HG02870 (cell line): Measurements from ENCODE around the gene CNTNAP1.
"Not testable (repeated sequence)": the region's sequence is repeated elsewhere in the genome, so short reads cannot be mapped to it uniquely, and the experiment has no call there.

Experiments used
- ATAC-seq: cut with Tn5 transposase; IDR thresholded peaks from one replicate; pipeline ENCODE4 v1.9.1; 2021; ENCODE audit warnings: mild to moderate bottlenecking, moderate library complexity; ENCODE audit not compliant: unreplicated experiment

CNTNAP1 gene

DNA sequence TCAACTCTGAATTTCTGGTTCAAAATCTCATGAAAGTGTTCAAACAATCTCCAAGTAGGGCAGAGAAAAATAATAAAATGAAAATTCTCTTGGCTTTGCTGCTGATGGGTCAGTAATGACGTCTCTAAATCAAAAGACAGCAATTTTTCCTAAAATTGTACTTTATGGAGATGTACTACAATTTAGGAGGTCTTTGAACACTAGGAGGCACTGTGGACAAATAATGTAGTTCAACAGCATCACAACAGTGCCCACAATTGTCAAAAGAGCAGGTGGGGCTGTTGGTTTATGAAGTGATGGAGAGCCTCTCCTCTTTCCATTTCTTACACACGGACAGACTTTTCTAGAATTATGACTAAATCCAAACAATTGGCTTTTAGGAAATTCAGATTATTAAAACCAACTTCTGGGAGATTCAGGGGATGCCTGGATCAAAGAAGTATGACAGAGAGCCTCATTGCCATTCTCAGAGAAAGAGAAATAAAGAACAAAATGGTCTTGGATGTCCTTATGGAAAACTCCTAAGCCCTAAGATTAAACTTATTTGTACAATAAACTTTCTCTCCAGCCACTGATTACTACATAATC, 38.8 kb downstream of the CNTNAP1 start:
- no peak for ATAC-seq

DNA sequence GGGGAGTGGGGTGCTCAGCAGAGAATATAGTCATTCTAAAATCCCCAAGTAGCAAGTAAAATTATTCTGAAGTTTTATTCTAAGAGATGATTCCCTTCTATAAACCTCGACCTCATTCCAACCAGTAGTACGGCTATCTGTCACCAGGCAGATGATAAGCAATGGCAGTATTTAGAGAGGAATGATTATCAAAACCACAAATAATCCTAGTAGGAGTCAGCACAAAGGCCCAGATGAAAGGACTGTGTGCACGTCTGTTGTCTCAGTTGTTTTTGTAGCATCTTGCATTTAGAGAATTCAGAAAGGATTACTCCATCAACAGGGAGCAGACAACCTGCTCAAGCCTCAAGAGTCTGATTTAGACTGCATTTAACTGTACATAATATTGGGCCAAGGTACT, 41.3 kb downstream of the CNTNAP1 start:
- no peak for ATAC-seq

DNA sequence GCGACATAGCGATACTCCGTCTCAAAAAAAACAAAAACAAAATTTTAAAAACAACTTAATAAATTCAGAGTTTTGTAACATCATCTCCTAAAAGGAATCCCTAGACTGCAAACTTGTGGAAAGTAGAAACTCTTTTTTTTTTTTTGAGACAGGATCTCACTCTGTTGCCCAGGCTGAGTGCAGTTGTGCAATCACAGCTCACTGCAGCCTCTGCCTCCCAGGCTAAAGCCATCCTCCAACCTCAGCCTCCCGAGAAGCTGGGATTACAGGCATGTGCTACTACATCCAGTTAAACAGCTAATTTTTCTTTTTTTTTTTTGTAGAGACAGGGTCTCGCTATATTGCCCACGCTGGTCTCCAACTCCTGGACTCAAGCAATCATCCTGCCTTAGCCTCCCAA, 42.8 kb downstream of the CNTNAP1 start:
- no peak for ATAC-seq

DNA sequence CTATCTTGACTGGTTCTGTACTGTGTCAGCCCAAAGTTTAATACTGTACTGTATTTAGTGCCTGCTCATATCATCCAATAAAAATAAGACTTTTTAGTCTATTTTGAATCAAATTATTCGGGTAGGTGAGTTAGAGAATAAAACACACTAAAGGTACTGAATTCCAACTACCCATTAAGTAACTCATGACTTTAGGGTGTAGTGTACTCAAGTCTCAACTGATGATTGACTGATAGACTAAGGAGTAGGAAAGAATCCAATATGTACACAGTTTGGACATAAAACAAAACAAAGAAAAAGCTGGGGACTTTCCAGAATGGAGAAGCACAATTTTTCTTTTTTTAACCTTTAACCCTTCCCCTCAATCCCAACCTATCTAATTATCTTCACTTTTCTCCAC, 58.4 kb downstream of the CNTNAP1 start:
- ATAC-seq: no peak

DNA sequence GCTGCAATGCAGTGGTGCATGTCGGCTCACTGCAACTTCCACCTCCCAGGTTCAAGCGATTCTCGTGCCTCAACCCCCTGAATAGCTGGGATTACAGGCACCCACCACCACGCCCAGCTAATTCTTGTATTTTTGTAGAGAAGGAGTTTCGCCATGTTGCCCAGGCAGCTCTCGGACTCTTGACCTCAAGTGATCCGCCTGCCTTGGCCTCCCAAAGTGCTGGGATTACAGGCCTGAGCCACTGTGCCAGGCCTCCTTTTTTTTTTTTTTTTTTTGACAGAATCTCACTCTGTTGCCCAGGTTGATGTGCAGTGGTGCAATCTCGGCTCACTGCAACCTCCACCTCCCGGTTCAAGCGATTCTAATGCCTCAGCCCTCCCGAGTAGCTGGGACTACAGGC, 60.6 kb downstream of the CNTNAP1 start:
- ATAC-seq: not testable (repeated sequence)

DNA sequence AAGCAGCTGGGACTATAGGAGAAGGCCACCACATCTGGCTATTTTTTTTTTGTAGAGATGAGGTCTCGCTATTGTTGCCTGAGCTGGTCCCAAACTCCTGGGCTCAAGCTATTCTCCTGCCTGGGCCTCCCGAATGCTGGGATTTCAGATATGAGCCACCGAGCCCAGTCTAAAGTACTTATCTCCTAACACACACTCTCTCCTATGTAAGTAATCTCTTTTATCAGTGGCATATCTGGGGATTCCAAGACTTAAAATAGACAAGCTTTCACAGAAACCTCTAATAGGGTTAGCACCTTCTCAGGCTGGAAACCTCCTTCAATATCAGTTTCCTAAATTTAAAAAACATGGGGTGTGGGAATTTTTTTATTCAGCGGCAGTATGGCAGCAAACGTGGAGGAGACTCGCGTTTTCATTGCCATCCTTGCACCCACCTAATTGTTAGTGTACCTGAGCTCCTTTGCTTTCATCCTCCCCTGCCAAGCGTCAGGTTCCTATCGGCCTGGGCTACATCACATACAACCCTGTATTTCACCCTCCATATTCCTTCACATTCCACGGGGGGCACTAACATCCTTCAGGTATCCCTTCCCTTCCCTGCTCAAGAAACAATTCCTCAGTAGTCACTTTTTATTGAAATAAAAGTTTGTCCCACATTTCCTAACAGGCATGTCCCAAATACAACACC, 61.4 kb downstream of the CNTNAP1 start:
- ATAC-seq: no peak

DNA sequence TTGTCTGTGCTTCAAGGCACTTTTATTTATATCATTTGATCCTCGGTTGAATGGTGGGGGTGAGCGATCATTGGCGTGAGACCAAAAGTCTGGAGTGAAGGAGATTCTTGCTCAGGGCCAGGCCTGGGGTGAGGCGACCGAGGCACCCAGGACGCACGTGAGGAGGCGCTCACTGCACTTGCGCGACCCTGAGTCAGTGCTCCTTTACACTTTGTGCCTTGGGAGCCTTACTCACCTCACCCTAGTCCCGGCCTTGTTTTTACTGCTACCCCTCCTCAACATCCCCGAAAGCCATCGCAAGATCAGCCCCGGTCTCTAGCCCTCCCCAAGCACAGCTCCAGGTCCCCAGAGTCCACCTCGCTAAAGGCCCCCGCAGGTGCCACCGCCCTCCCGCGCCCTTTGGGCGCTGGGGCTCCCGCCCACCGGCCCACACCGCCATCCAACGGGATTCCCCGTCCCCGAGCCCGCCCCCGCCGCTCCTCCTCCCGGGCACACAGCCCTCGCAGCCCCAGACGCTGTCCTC, 62.0 kb downstream of the CNTNAP1 start:
- ATAC-seq: peak; percentile 60

DNA sequence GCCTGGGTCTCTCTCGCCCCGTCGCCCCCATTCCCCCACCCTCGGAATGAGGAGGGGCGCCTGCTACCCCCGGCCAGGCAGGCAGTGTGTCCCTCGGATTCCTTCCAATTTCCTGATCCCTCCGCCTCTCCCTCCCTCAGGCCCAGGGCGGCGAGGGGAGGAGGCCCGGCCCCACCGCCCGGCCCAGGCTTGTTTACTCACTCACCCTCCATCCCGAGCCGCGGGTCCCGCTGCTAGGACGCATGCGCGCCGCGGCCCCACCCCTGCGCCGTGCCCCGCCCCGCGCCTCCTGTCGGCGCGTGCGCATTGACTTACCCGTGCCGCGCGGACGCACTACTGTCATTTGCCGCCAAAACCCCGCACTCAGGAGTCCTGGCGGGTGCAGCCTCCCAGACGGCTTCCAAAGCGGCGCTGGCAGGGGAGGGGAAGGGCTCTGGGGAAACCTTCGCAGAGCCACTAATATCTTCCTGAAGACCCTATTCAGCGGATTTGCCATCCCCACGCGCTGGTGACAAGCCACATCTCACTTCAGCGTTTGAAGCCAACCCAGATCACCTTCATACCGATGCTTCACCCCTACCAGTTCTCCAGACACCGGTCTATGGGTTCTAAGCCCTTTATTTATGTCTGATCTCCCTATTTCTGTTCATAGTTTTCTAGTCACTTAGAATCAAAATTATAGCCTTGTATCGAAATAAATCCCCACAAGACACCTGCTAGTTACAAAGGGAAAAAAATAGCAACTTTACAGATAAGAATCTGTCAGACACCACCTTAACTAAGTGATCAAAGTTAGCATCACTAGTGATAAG, 62.7 kb downstream of the CNTNAP1 start, which contains the start of gene EZH1:
Gene EZH1, minus strand, starts transcription at position 235 of the 812 bp plus-strand sequence. CDS start 16,099 bp downstream, outside the sequence.
- ATAC-seq: peak; percentile 47

DNA sequence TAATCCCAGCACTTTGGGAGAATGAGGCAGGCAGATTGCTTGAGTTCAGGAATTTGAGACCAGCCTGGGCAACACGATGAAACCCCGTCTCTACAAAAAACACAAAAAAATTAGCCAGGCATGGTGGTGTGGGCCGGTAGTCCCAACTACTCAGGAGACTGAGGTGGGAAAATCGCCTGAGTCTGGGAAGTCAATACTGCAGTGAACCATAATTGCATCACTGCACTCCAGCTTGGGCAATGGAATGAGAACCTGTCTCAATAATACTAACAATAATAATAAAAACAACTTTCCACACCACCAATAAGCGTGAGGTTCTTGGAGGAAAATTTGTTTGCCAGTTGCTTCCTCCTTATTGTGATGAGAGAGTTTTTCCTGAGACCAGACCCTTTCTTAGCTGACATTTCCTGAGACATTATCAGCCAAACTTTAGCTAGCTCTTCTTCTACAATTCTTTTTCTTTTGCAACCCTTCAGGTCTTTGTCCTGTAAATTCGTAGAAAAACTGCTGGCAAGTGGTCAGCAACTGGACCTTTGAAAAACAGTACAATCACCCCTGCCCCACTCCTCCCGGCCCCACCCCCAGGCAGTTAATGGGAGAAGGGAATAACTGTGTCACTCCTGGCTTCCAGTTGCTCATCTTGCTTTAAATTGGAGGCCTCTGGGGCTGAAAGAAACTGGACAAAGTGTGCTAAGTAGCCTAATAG, 66.0 kb downstream of the CNTNAP1 start:
- no peak for ATAC-seq

DNA sequence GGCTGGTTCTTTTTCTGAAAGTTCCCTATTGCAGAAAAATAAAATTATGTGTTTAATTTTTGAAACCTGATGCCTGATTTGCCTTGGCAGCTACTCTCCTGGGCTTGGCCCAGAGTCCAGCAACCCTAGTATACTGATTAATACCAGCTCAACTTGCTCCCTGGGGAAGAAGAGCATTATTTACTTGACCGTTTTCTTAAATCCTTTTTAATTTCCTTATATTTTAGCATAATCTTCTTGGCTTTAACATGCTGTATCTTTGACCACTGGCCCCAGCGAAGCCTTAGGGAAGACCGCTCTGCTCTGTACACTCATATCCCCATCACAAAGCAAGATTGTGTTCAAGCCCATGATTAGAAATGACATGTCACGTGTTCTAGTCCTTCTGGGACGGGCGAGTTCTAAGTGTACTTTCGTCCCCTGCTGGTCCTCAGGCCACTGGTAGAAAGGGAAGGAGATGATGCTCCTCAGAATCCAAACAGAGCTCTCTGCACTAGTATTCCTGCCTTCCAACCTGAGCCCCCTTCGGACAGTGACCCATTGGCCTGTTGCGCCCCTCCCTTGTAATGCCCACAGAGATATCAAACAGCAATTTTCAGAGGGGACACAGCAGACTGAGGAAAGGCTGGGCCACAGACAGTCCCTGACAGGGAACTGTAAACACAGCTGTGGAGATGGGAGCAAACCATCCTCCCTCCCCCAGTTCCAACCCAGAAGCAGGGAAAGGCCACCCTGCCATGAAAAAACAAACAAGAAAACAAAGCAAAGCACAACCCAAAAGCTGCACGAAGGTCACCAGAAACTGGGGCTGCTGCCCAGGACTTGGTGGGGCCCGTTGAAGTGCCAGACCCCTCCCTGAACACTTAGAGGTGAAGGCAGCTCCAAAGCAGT, 66.8 kb downstream of the CNTNAP1 start:
- ATAC-seq: no peak
